Esophagus muscularis mucosa (tissue), 4 donors: ENCODE measurements around the gene DOLPP1. TPM values are rescaled to one million over a fixed set of nuclear protein-coding genes. Genes with fewer than 3 reads are reported as not detected.

ENCODE experiments used
- DNase-seq: peaks from one replicate; pipeline ENCODE4 v3.0.0-alpha.2; 2017; ENCODE audit errors: extremely low spot score
- H3K27ac ChIP-seq, 4 donors: fragments of 200-600 bp; sonication (generic); replicated peaks in 1 of 4; 1 replicate in 3 of 4; 2 replicates in 1 of 4; pipeline ENCODE4 v1.5.1; 2016 to 2019; ENCODE audit warnings: mild to moderate bottlenecking in 1 of 4
- H3K27me3 ChIP-seq, 4 donors: fragments of 200-600 bp; sonication (generic); one replicate each; pipeline versions ENCODE4 v1.5.1 to v1.6.0; 2016 to 2019
- H3K36me3 ChIP-seq, 4 donors: fragments of 200-600 bp; sonication (generic); one replicate each; pipeline ENCODE4 v1.5.1; 2016 to 2019
- H3K4me1 ChIP-seq, 4 donors: fragments of 200-600 bp; sonication (generic); one replicate each; pipeline ENCODE4 v1.5.1; 2016 to 2019
- H3K4me3 ChIP-seq, 4 donors: fragments of 200-600 bp; sonication (generic); 1 replicate in 2 of 4; 2 replicates in 2 of 4; pipeline ENCODE4 v1.5.1; 2016 to 2019; ENCODE audit warnings: mild to moderate bottlenecking in 4 of 4, moderate library complexity in 1 of 4
- H3K9me3 ChIP-seq, 4 donors: fragments of 200-600 bp; sonication (generic); 1 replicate in 3 of 4; 2 replicates in 1 of 4; pipeline ENCODE4 v1.5.1; 2016 to 2019
- CTCF ChIP-seq, 3 experiments: fragments of 200-600 bp in 2 of 3; fragments of 450-650 bp in 1 of 3; sonication (generic) in 2 of 3; IDR thresholded peaks; one replicate each; pipeline ENCODE4 v1.5.1; 2017 to 2019; ENCODE audit warnings: antibody characterized with exemption in 3 of 3, mild to moderate bottlenecking in 2 of 3, moderate library complexity in 1 of 3
- EP300 ChIP-seq: sonication (generic); formaldehyde crosslinking; IDR thresholded peaks from one replicate; pipeline ENCODE4 v1.6.1; 2017; ENCODE audit warnings: antibody characterized with exemption
- POLR2A ChIP-seq: fragments of 450-650 bp; IDR thresholded peaks from one replicate; pipeline ENCODE4 v1.6.1; 2017; ENCODE audit warnings: antibody characterized with exemption, moderate library complexity, mild to moderate bottlenecking, low read depth
- POLR2AphosphoS5 ChIP-seq, 2 donors: sonication (generic); formaldehyde crosslinking; IDR thresholded peaks; one replicate each; pipeline ENCODE4 v1.6.1; 2017; ENCODE audit warnings: antibody characterized with exemption in 2 of 2
- WGBS: methylation state at CpG from one replicate; pipeline ENCODE4 v1.1.5; 2018; 5-methylcytosine and 5-hydroxymethylcytosine counted together
- intact Hi-C: fragments of 100-400 bp; cut with DNase I; formaldehyde crosslinking; loops from one replicate; pipeline ENCODE4 v1.15.1; 2023
- total RNA-seq, 4 donors: library from RNA; depleted of rRNA; stranded (reverse); fragments of >200 nt; gene quantifications; one replicate each; pipeline versions ENCODE4 v1.1.0 to v1.2.1, GENCODE V29; 2016

DOLPP1 gene
- total RNA-seq, 4 donors from 2014 or later, result 3.0 to 5.5 (median 4.3) TPM

- H3K36me3 ChIP-seq, result peaks cover 6 to 53% (median 50%) of the 10 kb centered on the region in 4 donors
- intact Hi-C loops, result no loop called here
- no peaks in the 10 kb centered on the region for H3K27me3 ChIP-seq
- peak overlapping the region; percentile 93 to 99 (median 98) for H3K27ac ChIP-seq
- no peak for DNase-seq
- peak overlapping the region in 1 of 4 donors; percentile 57 for H3K4me3 ChIP-seq
- no peak for TF ChIP-seq EP300
- no peak for TF ChIP-seq CTCF (IDR thresholded peaks at IDR 0.05)
- TF ChIP-seq POLR2A, result no peak
- no peak for TF ChIP-seq POLR2AphosphoS5 (IDR thresholded peaks at IDR 0.05)
- no peaks in the 10 kb centered on the region for H3K9me3 ChIP-seq
- 55% methylated on average over 7 of the region's 9 CpGs for WGBS
- H3K4me1 ChIP-seq, result peaks cover 49 to 61% (median 59%) of the 10 kb centered on the region in 4 donors
Measured at GRCh38 chr9:129138144-129138462, 57.2 kb downstream of the DOLPP1 start.

- Histone ChIP-seq H3K4me1 (peaks cover 55 to 66% (median 65%) of the 10 kb centered on the region in 4 donors), H3K9me3 (no peaks in the 10 kb centered on the region), H3K4me3 (peak overlapping the region in 3 of 4 donors; percentile 57 to 60 (median 59)), H3K27me3 (no peaks in the 10 kb centered on the region), H3K27ac (peak overlapping the region; percentile 93 to 99 (median 98)), H3K36me3 (peaks cover 6 to 48% (median 45%) of the 10 kb centered on the region in 4 donors)
- 18% methylated on average over 19 of the region's 21 CpGs for WGBS
- intact Hi-C loops, result loop anchor here (1.0 kb wide), 1 partner anchor 472 kb away; no protein-coding TSS in a partner anchor
- TF ChIP-seq CTCF (IDR thresholded peaks at IDR 0.05) (no peak), EP300 (no peak), POLR2A (no peak), POLR2AphosphoS5 (IDR thresholded peaks at IDR 0.05) (peak in 1 of 2 donors; percentile 74)
- no peak for DNase-seq
Measured at GRCh38 chr9:129138476-129139232, 57.7 kb downstream of the DOLPP1 start.

GRCh38 chr9:129139233-129139992 lies 58.5 kb downstream of the DOLPP1 start:
- H3K27ac ChIP-seq, result peak overlapping the region; percentile 93 to 99 (median 98)
- H3K4me3 ChIP-seq, result peak overlapping the region; percentile 47 to 60 (median 58)
- H3K36me3 ChIP-seq, result peaks cover 6 to 47% (median 42%) of the 10 kb centered on the region in 4 donors
- DNase-seq, result peak; percentile 96
- 13% methylated on average over 11 of the region's 13 CpGs for WGBS
- H3K4me1 ChIP-seq, result peaks cover 63 to 74% (median 72%) of the 10 kb centered on the region in 4 donors
- H3K27me3 ChIP-seq, result no peaks in the 10 kb centered on the region
- no peak for TF ChIP-seq EP300
- TF ChIP-seq CTCF (IDR thresholded peaks at IDR 0.05), result peak; percentile 86 to 98 (median 93)
- no peaks in the 10 kb centered on the region for H3K9me3 ChIP-seq
- intact Hi-C loops, result loop anchor here (1.0 kb wide), 1 partner anchor 471 kb away; no protein-coding TSS in a partner anchor

GRCh38 chr9:129139993-129140396 lies 59.1 kb downstream of the DOLPP1 start:
- intact Hi-C loops, result loop anchor here (1.0 to 2.0 kb wide), 3 partner anchors 35 to 470 kb away; no protein-coding TSS in a partner anchor
- Histone ChIP-seq H3K36me3 (peaks cover 6 to 41% (median 36%) of the 10 kb centered on the region in 4 donors), H3K27me3 (no peaks in the 10 kb centered on the region), H3K4me3 (peak overlapping the region; percentile 47 to 60 (median 58)), H3K27ac (peak overlapping the region; percentile 93 to 99 (median 98)), H3K9me3 (no peaks in the 10 kb centered on the region), H3K4me1 (peaks cover 68 to 80% (median 78%) of the 10 kb centered on the region in 4 donors)
- WGBS, result under 1% methylated on average over 11 of the region's 11 CpGs
- DNase-seq, result peak; percentile 99
- TF ChIP-seq POLR2AphosphoS5 (IDR thresholded peaks at IDR 0.05), result peak in 1 of 2 donors; percentile 94
- TF ChIP-seq CTCF (IDR thresholded peaks at IDR 0.05), result no peak
- peak; percentile 78 for TF ChIP-seq EP300
- no peak for TF ChIP-seq POLR2A

Other genes with a start within 250 kb of the DOLPP1 start
- gene KYAT1, start 199.2 kb upstream of the DOLPP1 start, total RNA-seq, result 1 to 10 TPM; 4.3 to 8.4 (median 6.2) TPM
- gene LRRC8A, start 199.0 kb upstream of the DOLPP1 start, total RNA-seq, result 10 to 100 TPM; 39.5 to 94.2 (median 55.6) TPM
- 10 to 100 TPM; 10.4 to 22.3 (median 12.0) TPM for gene PHYHD1, start 160.1 kb upstream of the DOLPP1 start, total RNA-seq
- gene DOLK, start 133.5 kb upstream of the DOLPP1 start, total RNA-seq, result 10 to 100 TPM; 10.4 to 20.7 (median 14.1) TPM
- gene NUP188, start 133.4 kb upstream of the DOLPP1 start, total RNA-seq, result 10 to 100 TPM; 22.9 to 34.0 (median 29.4) TPM
- 10 to 100 TPM; 71.6 to 92.3 (median 88.5) TPM for gene SH3GLB2, start 52.8 kb upstream of the DOLPP1 start, total RNA-seq
- 10 to 100 TPM; 23.9 to 44.2 (median 32.1) TPM for gene MIGA2, start 44.5 kb upstream of the DOLPP1 start, total RNA-seq
- gene CRAT, start 29.7 kb downstream of the DOLPP1 start, total RNA-seq, result 100 to 1,000 TPM in 2 of 4 donors, 10 to 100 TPM in 2; 73.9 to 117 (median 92.2) TPM
- 10 to 100 TPM; 57.7 to 91.9 (median 77.4) TPM for gene PTPA, start 30.3 kb downstream of the DOLPP1 start, total RNA-seq
- gene IER5L, start 97.2 kb downstream of the DOLPP1 start, total RNA-seq, result 10 to 100 TPM in 3 of 4 donors, 1 to 10 TPM in 1; 5.0 to 24.2 (median 12.9) TPM